Measurements from ENCODE around the gene COX7B.

DNA sequence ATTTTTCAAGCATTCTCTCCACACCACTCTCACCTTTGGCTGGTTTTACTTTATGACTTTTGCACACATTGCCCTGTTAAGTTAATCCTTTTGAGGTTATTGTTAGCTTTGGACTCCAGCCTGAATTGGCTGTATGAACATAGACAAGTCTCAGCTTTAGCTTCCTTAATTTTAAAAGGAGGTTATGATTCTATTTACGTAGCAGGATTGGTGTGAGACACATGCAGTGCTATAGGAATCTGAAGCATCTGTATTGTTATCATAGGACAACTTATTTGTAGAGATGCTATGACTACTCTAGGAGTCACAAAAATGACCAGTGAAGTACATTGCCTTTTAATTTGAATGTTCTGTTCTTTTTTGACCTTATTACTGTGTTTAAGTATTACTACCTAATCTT, 54.4 kb downstream of the COX7B start:
- TF ChIP-seq MAX (IDR thresholded peaks at IDR 0.05; ENCODE audit: low read depth, low read length) (no peak), CTCF (IDR thresholded peaks at IDR 0.05; ENCODE audit: low read depth, low read length) (no peak), MYC (IDR thresholded peaks at IDR 0.05; ENCODE audit: low read depth, low read length) (no peak)
